ENCODE results near the gene PLCH2. TPM values are rescaled to one million over a fixed set of nuclear protein-coding genes. Genes with fewer than 3 reads are reported as not detected.

The PLCH2 gene
- total RNA-seq, 1 donor from 2014 or later = 0.46 TPM

GRCh38 chr1:2488688-2489087, 12.6 kb downstream of the PLCH2 start:
- ATAC-seq (no peak), DNase-seq (ENCODE audit: missing footprints) (no peak)
- intact Hi-C loops (cut with DNase I) = no loop called here

- ATAC-seq (no peak), DNase-seq (ENCODE audit: missing footprints) (no peak)
- intact Hi-C loops (cut with DNase I) = no loop called here
Observed at GRCh38 chr1:2489615-2490014, 13.5 kb downstream of the PLCH2 start.

- no peak for ATAC-seq
- no peak for DNase-seq (ENCODE audit: missing footprints)
- intact Hi-C loops (cut with DNase I) = no loop called here
Observed at GRCh38 chr1:2492091-2492490, 16.0 kb downstream of the PLCH2 start.

GRCh38 chr1:2493218-2493617, 17.1 kb downstream of the PLCH2 start:
- DNase-seq (ENCODE audit: missing footprints) (no peak), ATAC-seq (no peak)
- intact Hi-C loops (cut with DNase I) = no loop called here

- intact Hi-C loops (cut with DNase I) = no loop called here
- no peak for ATAC-seq
- no peak for DNase-seq (ENCODE audit: missing footprints)
Observed at GRCh38 chr1:2493691-2494322, 17.7 kb downstream of the PLCH2 start.

- ATAC-seq (no peak), DNase-seq (ENCODE audit: missing footprints) (no peak)
- intact Hi-C loops (cut with DNase I) = no loop called here
Observed at GRCh38 chr1:2494323-2494693, 18.2 kb downstream of the PLCH2 start.

GRCh38 chr1:2495026-2495425, 18.9 kb downstream of the PLCH2 start:
- intact Hi-C loops (cut with DNase I) = no loop called here
- no peak for ATAC-seq
- DNase-seq (ENCODE audit: missing footprints) = no peak

GRCh38 chr1:2495546-2495945, 19.5 kb downstream of the PLCH2 start:
- intact Hi-C loops (cut with DNase I) = no loop called here
- ATAC-seq (no peak), DNase-seq (ENCODE audit: missing footprints) (no peak)

- no peak for ATAC-seq
Observed at GRCh38 chr1:2496087-2496622, 20.1 kb downstream of the PLCH2 start.

GRCh38 chr1:2496746-2497145, 20.7 kb downstream of the PLCH2 start:
- no peak for ATAC-seq
- intact Hi-C loops (cut with DNase I) = no loop called here
- DNase-seq (ENCODE audit: missing footprints) = no peak

More at GRCh38 chr1:2496087-2496622, 20.1 kb downstream of the PLCH2 start:
- no peak for DNase-seq (ENCODE audit: missing footprints)
- intact Hi-C loops (cut with DNase I) = no loop called here

- ATAC-seq (no peak), DNase-seq (ENCODE audit: missing footprints) (no peak)
- intact Hi-C loops (cut with DNase I) = no loop called here
Observed at GRCh38 chr1:2497891-2498290, 21.8 kb downstream of the PLCH2 start.

GRCh38 chr1:2498648-2499047, 22.6 kb downstream of the PLCH2 start:
- intact Hi-C loops (cut with DNase I) = no loop called here
- ATAC-seq (no peak), DNase-seq (ENCODE audit: missing footprints) (no peak)

- intact Hi-C loops (cut with DNase I) = no loop called here
- no peak for DNase-seq (ENCODE audit: missing footprints)
- no peak for ATAC-seq
Observed at GRCh38 chr1:2499260-2499659, 23.2 kb downstream of the PLCH2 start.

GRCh38 chr1:2499986-2500596, 24.0 kb downstream of the PLCH2 start:
- intact Hi-C loops (cut with DNase I) = no loop called here
- ATAC-seq (no peak), DNase-seq (ENCODE audit: missing footprints) (no peak)

- DNase-seq (ENCODE audit: missing footprints) (no peak), ATAC-seq (no peak)
- intact Hi-C loops (cut with DNase I) = no loop called here
Observed at GRCh38 chr1:2501041-2501819, 25.1 kb downstream of the PLCH2 start.

GRCh38 chr1:2501820-2502119, 25.7 kb downstream of the PLCH2 start:
- intact Hi-C loops (cut with DNase I) = no loop called here
- ATAC-seq = no peak
- no peak for DNase-seq (ENCODE audit: missing footprints)

- no peak for ATAC-seq
- intact Hi-C loops (cut with DNase I) = no loop called here
- no peak for DNase-seq (ENCODE audit: missing footprints)
Observed at GRCh38 chr1:2502210-2502609, 26.1 kb downstream of the PLCH2 start.

- ATAC-seq = no peak
- DNase-seq (ENCODE audit: missing footprints) = no peak
- intact Hi-C loops (cut with DNase I) = no loop called here
Observed at GRCh38 chr1:2502661-2503553, 26.8 kb downstream of the PLCH2 start.

GRCh38 chr1:2503554-2504224, 27.6 kb downstream of the PLCH2 start:
- DNase-seq (ENCODE audit: missing footprints) (no peak), ATAC-seq (no peak)
- intact Hi-C loops (cut with DNase I) = no loop called here
